SU-DHL-6 (cell line): Measurements from ENCODE around the gene STAC.
"Not testable (repeated sequence)": the region's sequence is repeated elsewhere in the genome, so short reads cannot be mapped to it uniquely, and the experiment has no call there.

Experiments
- H2AFZ ChIP-seq: fragments of 200-600 bp; sonication (generic); 2 replicates; pipeline ENCODE4 v1.6.1; 2014; ENCODE audit warnings: low read depth, mild to moderate bottlenecking, moderate library complexity, mixed read lengths, antibody characterized with exemption, low read length; ENCODE audit not compliant: severe bottlenecking
- H3F3A ChIP-seq: fragments of 200-600 bp; shearing (Covaris generic); 2 replicates; pipeline ENCODE4 v1.6.0; 2016; ENCODE audit warnings: antibody characterized with exemption, mild to moderate bottlenecking; ENCODE audit not compliant: insufficient read depth
- H3K27ac ChIP-seq: fragments of 200-600 bp; sonication (generic); 2 replicates; pipeline ENCODE4 v1.5.1; 2016; ENCODE audit warnings: low read depth, mild to moderate bottlenecking, low read length, moderate library complexity, mixed read lengths
- H3K27me3 ChIP-seq: fragments of 200-600 bp; sonication (generic), shearing (Covaris generic); 2 replicates; pipeline ENCODE4 v1.6.0; 2014; ENCODE audit warnings: mild to moderate bottlenecking, low read length
- H3K36me3 ChIP-seq: fragments of 200-600 bp; sonication (generic); 2 replicates; pipeline ENCODE4 v1.6.1; 2014; ENCODE audit warnings: mild to moderate bottlenecking, low read length, mixed read lengths
- H3K4me2 ChIP-seq: fragments of 300-600, 200-600 bp; shearing (Covaris generic), sonication (generic); 2 replicates; pipeline ENCODE4 v1.6.0; 2014; ENCODE audit warnings: low read length, low read depth, mild to moderate bottlenecking; ENCODE audit not compliant: poor library complexity, severe bottlenecking
- H3K4me3 ChIP-seq: fragments of 200-600 bp; sonication (generic); 2 replicates; pipeline ENCODE4 v1.5.1; 2014; ENCODE audit warnings: antibody characterized with exemption, low read length, mild to moderate bottlenecking, mixed read lengths; ENCODE audit not compliant: insufficient read depth, poor library complexity, severe bottlenecking
- H3K79me2 ChIP-seq: fragments of 200-600 bp; sonication (generic); 2 replicates; pipeline ENCODE4 v1.6.1; 2014; ENCODE audit warnings: mild to moderate bottlenecking, low read length, moderate library complexity; ENCODE audit not compliant: insufficient read depth
- H3K9ac ChIP-seq: fragments of 200-600 bp; sonication (generic); 2 replicates; pipeline ENCODE4 v1.7.0; 2014; ENCODE audit warnings: mild to moderate bottlenecking, low read length
- H3K9me2 ChIP-seq: fragments of 200-600 bp; sonication (generic); replicated peaks from 2 replicates; pipeline ENCODE4 v1.6.1; 2014; ENCODE audit warnings: low read length; ENCODE audit not compliant: insufficient read depth
- H3K9me3 ChIP-seq: fragments of 200-600 bp; sonication (generic); 2 replicates; pipeline ENCODE4 v1.6.1; 2014; ENCODE audit warnings: low read length, mixed read lengths; ENCODE audit not compliant: insufficient read depth
- H4K20me1 ChIP-seq: fragments of 200-600 bp; sonication (generic); 2 replicates; pipeline ENCODE4 v1.6.1; 2014; ENCODE audit warnings: low read depth, mild to moderate bottlenecking, antibody characterized with exemption, low read length, moderate library complexity, mixed read lengths
- CTCF ChIP-seq: fragments of 200-600 bp; sonication (generic); IDR thresholded peaks from one replicate; pipeline ENCODE4 v1.5.1; 2017; ENCODE audit warnings: antibody characterized with exemption, mild to moderate bottlenecking, low read length, moderate library complexity; ENCODE audit not compliant: insufficient read depth, poor library complexity, severe bottlenecking
- EZH2phosphoT487 ChIP-seq: fragments of 200-600 bp; sonication (generic), shearing (Covaris generic); conservative IDR thresholded peaks from 2 replicates; pipeline ENCODE4 v1.6.1; 2018; ENCODE audit warnings: mild to moderate bottlenecking, antibody characterized with exemption, low read length, moderate library complexity, mixed read lengths

STAC gene

GRCh38 chr3:36494461-36495109 lies 114.3 kb downstream of the STAC start:
- H3K9me3 ChIP-seq: no peaks in the 10 kb centered on the region
- H3K27me3 ChIP-seq: no peaks in the 10 kb centered on the region
- no peaks in the 10 kb centered on the region for H3K9me2 ChIP-seq
- TF ChIP-seq EZH2phosphoT487 (no peak), CTCF (no peak)
- no peaks in the 10 kb centered on the region for H3K36me3 ChIP-seq
- H4K20me1 ChIP-seq: no peaks in the 10 kb centered on the region
- H3K27ac ChIP-seq: no peak overlapping the region
- no peak overlapping the region for H2AFZ ChIP-seq
- no peak overlapping the region for H3K9ac ChIP-seq
- H3K4me3 ChIP-seq: no peak overlapping the region
- H3F3A ChIP-seq: no peaks in the 10 kb centered on the region
- H3K79me2 ChIP-seq: no peaks in the 10 kb centered on the region
- H3K4me2 ChIP-seq: no peak overlapping the region

GRCh38 chr3:36496684-36497633 lies 116.7 kb downstream of the STAC start:
- no peak for TF ChIP-seq EZH2phosphoT487
- TF ChIP-seq CTCF: no peak
- H3K27ac ChIP-seq: no peak overlapping the region
- H3K9ac ChIP-seq: no peak overlapping the region
- H2AFZ ChIP-seq: no peak overlapping the region
- no peak overlapping the region for H3K4me2 ChIP-seq
- H3K9me3 ChIP-seq: no peaks in the 10 kb centered on the region
- H4K20me1 ChIP-seq: no peaks in the 10 kb centered on the region
- H3K27me3 ChIP-seq: no peaks in the 10 kb centered on the region
- no peaks in the 10 kb centered on the region for H3K79me2 ChIP-seq
- no peaks in the 10 kb centered on the region for H3F3A ChIP-seq
- no peaks in the 10 kb centered on the region for H3K9me2 ChIP-seq
- H3K4me3 ChIP-seq: no peak overlapping the region
- H3K36me3 ChIP-seq: no peaks in the 10 kb centered on the region

- H4K20me1 ChIP-seq, H3K9me3 ChIP-seq, H2AFZ ChIP-seq: not testable (repeated sequence)
These were observed 119.7 kb downstream of the STAC start for GRCh38 chr3:36500053-36500452.

GRCh38 chr3:36501616-36502015 lies 121.3 kb downstream of the STAC start:
- Histone ChIP-seq H3K27me3 (no peaks in the 10 kb centered on the region), H3K4me3 (no peak overlapping the region), H3K9me3 (no peaks in the 10 kb centered on the region), H3K9me2 (no peaks in the 10 kb centered on the region), H3K79me2 (no peaks in the 10 kb centered on the region), H4K20me1 (no peaks in the 10 kb centered on the region), H3K4me2 (no peak overlapping the region), H3K27ac (no peak overlapping the region), H3F3A (no peaks in the 10 kb centered on the region), H2AFZ (no peak overlapping the region), H3K9ac (no peak overlapping the region), H3K36me3 (no peaks in the 10 kb centered on the region)
- TF ChIP-seq EZH2phosphoT487 (no peak), CTCF (no peak)

More at GRCh38 chr3:36500053-36500452, 119.7 kb downstream of the STAC start:
- not testable (repeated sequence) for H3K4me3 ChIP-seq, H3K27ac ChIP-seq, H3F3A ChIP-seq, H3K9ac ChIP-seq, H3K4me2 ChIP-seq, H3K36me3 ChIP-seq, H3K9me2 ChIP-seq, H3K27me3 ChIP-seq, H3K79me2 ChIP-seq
